ENCODE results near the gene CYB5D1.

Gene CYB5D1

DNA sequence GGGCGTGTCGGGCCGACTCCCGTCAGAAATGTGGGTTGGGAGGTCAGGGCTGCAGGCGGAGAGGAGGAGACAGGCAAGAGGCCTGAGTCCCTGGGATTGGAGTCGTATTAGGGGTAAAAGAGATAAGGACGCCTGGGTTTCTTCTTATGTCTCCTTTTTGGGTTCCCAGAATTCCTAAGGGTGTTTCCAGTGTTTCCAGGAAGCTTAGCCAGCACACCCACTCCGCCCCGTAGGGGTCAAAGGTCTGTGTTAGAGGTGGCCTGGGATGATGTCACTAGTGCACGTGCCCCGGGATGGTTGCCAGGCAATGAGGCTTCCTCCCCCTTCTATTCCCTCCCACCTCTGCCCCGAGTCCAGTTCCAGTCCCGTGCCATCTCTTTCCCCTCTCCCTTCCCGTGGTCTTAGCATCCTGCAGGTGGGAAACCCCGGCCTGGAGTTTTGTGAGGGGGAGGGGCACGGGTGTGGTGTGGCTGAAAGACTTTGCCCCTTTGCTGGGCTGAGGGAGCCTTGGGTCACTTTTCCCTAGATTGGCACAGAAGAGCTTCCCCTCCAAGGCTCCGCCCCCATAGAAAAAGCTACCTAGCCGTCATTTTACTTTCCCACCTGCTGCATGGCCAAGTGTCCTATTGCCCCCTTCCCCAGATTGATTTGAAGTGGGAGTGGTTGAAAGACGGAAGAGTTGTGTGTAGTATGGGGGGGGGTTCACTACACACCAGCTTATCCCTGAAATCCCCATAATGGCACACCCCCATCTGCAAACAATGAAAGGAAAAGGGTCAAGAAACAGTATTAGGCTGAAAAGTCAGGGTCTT lies 21.0 kb upstream of the CYB5D1 start:
- Histone ChIP-seq H3K79me2 (ENCODE audit: insufficient read depth, low read length) (no peaks in the 10 kb centered on the region), H3K9ac (ENCODE audit: low read depth, low read length) (peak overlapping the region; percentile 54; the same call in 1 of the 2 replicates), H3K27me3 (ENCODE audit: insufficient read depth, low read length, poor library complexity) (peaks cover 42% of the 10 kb centered on the region), H3K36me3 (ENCODE audit: insufficient read depth, low read length) (no peaks in the 10 kb centered on the region), H3K9me3 (ENCODE audit: insufficient read depth, low read length, severe bottlenecking) (no peaks in the 10 kb centered on the region), H3K4me1 (ENCODE audit: insufficient read depth, low read length) (peaks cover 74% of the 10 kb centered on the region), H3K4me3 (ENCODE audit: low read depth in 1 of 2, low read length in 2 of 2) (peak overlapping the region; percentile 22 to 64), H4K20me1 (ENCODE audit: insufficient read depth, low read length) (peaks cover 22% of the 10 kb centered on the region), H3K4me2 (ENCODE audit: insufficient read depth, low read length) (peak overlapping the region; percentile 90), H2AFZ (ENCODE audit: low read depth, low read length) (no peak overlapping the region), H3K27ac (ENCODE audit: low read length) (no peak overlapping the region)
- TF ChIP-seq CTCF (IDR thresholded peaks at IDR 0.05; ENCODE audit: borderline replicate concordance, extremely low read depth, low read length, poor library complexity, severe bottlenecking) = no peak
- no peak for TF ChIP-seq EZH2 (IDR thresholded peaks at IDR 0.05; ENCODE audit: borderline replicate concordance, low read depth, low read length, severe bottlenecking)
- ATAC-seq (ENCODE audit: insufficient read depth, low read depth) (no peak), DNase-seq (peak; percentile 84)

DNA sequence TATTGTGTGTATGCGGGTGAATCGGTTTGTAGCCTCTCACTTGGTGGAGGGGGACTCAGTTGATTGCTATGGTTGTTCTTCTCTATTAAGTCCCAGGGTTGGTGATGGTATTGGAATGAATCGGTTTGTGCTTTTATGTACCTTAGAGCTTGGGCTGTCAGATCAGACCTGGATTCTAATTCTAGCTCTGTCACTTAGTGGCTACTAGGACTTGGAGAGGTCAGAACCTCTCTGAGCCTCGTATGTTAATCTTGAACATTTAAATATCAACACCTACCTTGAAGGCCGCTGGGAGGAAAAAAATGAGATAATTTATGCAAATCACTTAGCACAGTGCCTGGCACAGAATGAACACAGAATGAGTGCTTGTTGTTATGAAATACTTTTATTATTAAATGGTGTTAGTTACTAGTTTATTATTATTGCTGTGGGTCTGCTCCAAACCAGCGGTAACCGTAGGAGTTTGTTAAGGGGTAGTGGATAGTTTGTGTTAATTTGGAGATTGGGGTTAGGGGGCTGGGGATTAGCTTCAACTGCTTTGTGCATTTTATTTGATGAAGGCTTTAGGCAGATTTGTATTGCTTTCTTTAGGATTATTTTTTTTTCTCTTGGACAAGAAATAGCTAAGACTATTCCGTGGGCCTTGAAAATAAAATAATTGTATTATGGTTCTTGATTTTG lies 20.3 kb upstream of the CYB5D1 start:
- H3K36me3 ChIP-seq (ENCODE audit: insufficient read depth, low read length) = no peaks in the 10 kb centered on the region
- peaks cover 22% of the 10 kb centered on the region for H4K20me1 ChIP-seq (ENCODE audit: insufficient read depth, low read length)
- H3K9me3 ChIP-seq (ENCODE audit: insufficient read depth, low read length, severe bottlenecking) = no peaks in the 10 kb centered on the region
- H3K79me2 ChIP-seq (ENCODE audit: insufficient read depth, low read length) = no peaks in the 10 kb centered on the region
- DNase-seq (no peak), ATAC-seq (ENCODE audit: insufficient read depth, low read depth) (no peak)
- H3K4me2 ChIP-seq (ENCODE audit: insufficient read depth, low read length) = peak overlapping the region; percentile 90
- H3K27me3 ChIP-seq (ENCODE audit: insufficient read depth, low read length, poor library complexity) = peaks cover 48% of the 10 kb centered on the region
- H3K9ac ChIP-seq (ENCODE audit: low read depth, low read length) = no peak overlapping the region; the same call in 1 of the 2 replicates
- no peak overlapping the region for H2AFZ ChIP-seq (ENCODE audit: low read depth, low read length)
- no peak overlapping the region for H3K27ac ChIP-seq (ENCODE audit: low read length)
- TF ChIP-seq EZH2 (IDR thresholded peaks at IDR 0.05; ENCODE audit: borderline replicate concordance, low read depth, low read length, severe bottlenecking) = no peak
- peaks cover 80% of the 10 kb centered on the region for H3K4me1 ChIP-seq (ENCODE audit: insufficient read depth, low read length)
- peak overlapping the region in 1 of 2 experiments; percentile 64; a peak in 1 of 4 replicates for H3K4me3 ChIP-seq (ENCODE audit: low read depth in 1 of 2, low read length in 2 of 2)

DNA sequence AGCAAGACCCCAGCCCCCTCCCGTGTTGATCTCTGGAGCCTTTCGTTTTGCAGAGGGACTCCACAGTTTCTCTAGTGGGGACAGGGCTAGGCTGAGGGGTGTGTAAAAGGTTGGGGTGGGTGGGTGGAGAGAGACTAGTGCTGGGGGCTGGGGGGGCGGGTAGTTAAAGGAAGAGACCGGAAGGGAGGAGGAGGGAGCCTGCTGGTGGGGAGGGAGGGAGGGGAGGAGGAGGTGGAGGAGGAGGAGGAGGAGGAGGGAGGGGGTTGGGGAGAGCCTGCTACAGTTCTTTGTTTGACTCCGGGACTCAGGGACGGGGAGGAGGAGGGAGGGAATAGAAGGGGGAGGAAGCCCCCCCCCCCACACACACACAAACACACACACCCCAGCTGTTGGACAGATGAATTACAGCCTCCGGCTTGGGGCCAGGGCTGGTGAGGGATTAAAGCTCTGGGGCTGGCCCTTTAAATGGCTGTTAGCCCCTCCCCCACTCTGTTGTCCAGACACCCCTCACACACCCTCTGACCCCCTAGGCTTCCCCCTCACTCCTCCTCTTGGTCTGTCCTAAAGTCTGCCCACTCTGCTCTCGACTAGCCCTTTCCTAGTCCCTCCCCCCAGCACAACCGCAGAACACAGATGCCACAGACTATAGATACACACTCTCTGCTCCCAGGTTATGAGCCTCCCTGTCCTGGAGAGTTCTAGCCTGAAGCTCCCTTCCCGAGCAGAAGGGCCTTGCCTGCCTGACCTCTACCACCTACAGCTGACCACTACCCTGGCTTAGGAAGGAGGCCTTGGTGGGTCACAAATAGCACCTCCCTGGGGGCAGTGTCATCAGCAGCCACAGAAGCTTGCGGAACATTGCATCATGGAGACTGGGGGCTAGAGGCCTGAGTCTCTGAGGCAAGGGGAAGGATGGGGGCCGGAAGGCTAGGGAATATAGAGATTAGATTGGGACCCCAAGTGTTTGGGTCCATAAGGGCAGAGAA lies 19.4 kb upstream of the CYB5D1 start:
- H3K9me3 ChIP-seq (ENCODE audit: insufficient read depth, low read length, severe bottlenecking) = no peaks in the 10 kb centered on the region
- peaks cover 82% of the 10 kb centered on the region for H3K4me1 ChIP-seq (ENCODE audit: insufficient read depth, low read length)
- TF ChIP-seq CTCF (IDR thresholded peaks at IDR 0.05; ENCODE audit: borderline replicate concordance, extremely low read depth, low read length, poor library complexity, severe bottlenecking) (no peak), EZH2 (IDR thresholded peaks at IDR 0.05; ENCODE audit: borderline replicate concordance, low read depth, low read length, severe bottlenecking) (no peak)
- no peak overlapping the region for H3K9ac ChIP-seq (ENCODE audit: low read depth, low read length)
- H3K79me2 ChIP-seq (ENCODE audit: insufficient read depth, low read length) = no peaks in the 10 kb centered on the region
- H3K36me3 ChIP-seq (ENCODE audit: insufficient read depth, low read length) = no peaks in the 10 kb centered on the region
- H3K4me3 ChIP-seq (ENCODE audit: low read depth in 1 of 2, low read length in 2 of 2) = peak overlapping the region in 1 of 2 experiments; percentile 8; a peak in 1 of 4 replicates
- DNase-seq = peak; percentile 62
- no peak overlapping the region for H2AFZ ChIP-seq (ENCODE audit: low read depth, low read length)
- peaks cover 25% of the 10 kb centered on the region for H4K20me1 ChIP-seq (ENCODE audit: insufficient read depth, low read length)
- peak overlapping the region; percentile 90; the same call in 1 of the 2 replicates for H3K4me2 ChIP-seq (ENCODE audit: insufficient read depth, low read length)
- peaks cover 49% of the 10 kb centered on the region for H3K27me3 ChIP-seq (ENCODE audit: insufficient read depth, low read length, poor library complexity)
- no peak for ATAC-seq (ENCODE audit: insufficient read depth, low read depth)
- no peak overlapping the region for H3K27ac ChIP-seq (ENCODE audit: low read length)

Data from DND-41 (cell line).